DND-41 (cell line): ENCODE measurements around the gene BST1.

ENCODE experiments used
- ATAC-seq: fragments of 200-7000 bp; cut with Tn5 transposase; 3 replicates; pipeline ENCODE4 v1.9.1; 2021; ENCODE audit warnings: low read depth; ENCODE audit not compliant: insufficient read depth
- DNase-seq: peaks from one replicate; pipeline ENCODE4 v3.0.0-alpha.2; 2020
- H2AFZ ChIP-seq: 2 replicates; pipeline ENCODE4 v1.6.0; 2012; ENCODE audit warnings: low read depth, low read length
- H3K27ac ChIP-seq: 2 replicates; pipeline ENCODE4 v1.5.1; 2012; ENCODE audit warnings: low read length, inconsistent platforms
- H3K27me3 ChIP-seq: fragments of 200-600 bp; sonication (generic); 2 replicates; pipeline ENCODE4 v1.6.0; 2012; ENCODE audit warnings: low read length, mild to moderate bottlenecking, inconsistent platforms; ENCODE audit not compliant: insufficient read depth, poor library complexity
- H3K36me3 ChIP-seq: 2 replicates; pipeline ENCODE4 v1.5.1; 2012; ENCODE audit warnings: low read length, inconsistent platforms; ENCODE audit not compliant: insufficient read depth
- H3K4me1 ChIP-seq: 2 replicates; pipeline ENCODE4 v1.5.1; 2012; ENCODE audit warnings: mild to moderate bottlenecking, low read length; ENCODE audit not compliant: insufficient read depth
- H3K4me2 ChIP-seq: 2 replicates; pipeline ENCODE4 v1.6.0; 2012; ENCODE audit warnings: mild to moderate bottlenecking, moderate library complexity, low read length, inconsistent platforms; ENCODE audit not compliant: insufficient read depth
- H3K4me3 ChIP-seq, 2 experiments: fragments of 200-600 bp in 1 of 2; shearing (Covaris generic) in 1 of 2; 2 replicates each; pipeline ENCODE4 v1.5.1; 2012 to 2016; ENCODE audit warnings: inconsistent platforms in 2 of 2, low read length in 2 of 2, mild to moderate bottlenecking in 2 of 2, low read depth in 1 of 2, moderate library complexity in 1 of 2
- H3K79me2 ChIP-seq: 2 replicates; pipeline ENCODE4 v1.6.0; 2012; ENCODE audit warnings: low read length, inconsistent platforms; ENCODE audit not compliant: insufficient read depth
- H3K9ac ChIP-seq: 2 replicates; pipeline ENCODE4 v1.6.0; 2012; ENCODE audit warnings: low read depth, mild to moderate bottlenecking, inconsistent platforms, low read length, moderate library complexity
- H3K9me3 ChIP-seq: 2 replicates; pipeline ENCODE4 v1.5.1; 2012; ENCODE audit warnings: low read length, moderate library complexity, mild to moderate bottlenecking, inconsistent platforms; ENCODE audit not compliant: insufficient read depth, severe bottlenecking
- H4K20me1 ChIP-seq: 2 replicates; pipeline ENCODE4 v1.6.0; 2012; ENCODE audit warnings: low read length; ENCODE audit not compliant: insufficient read depth
- EZH2 ChIP-seq: IDR thresholded peaks from 3 replicates; pipeline ENCODE4 v1.6.1; 2012; ENCODE audit warnings: borderline replicate concordance, low read depth, mild to moderate bottlenecking, moderate library complexity, low read length, inconsistent platforms; ENCODE audit not compliant: severe bottlenecking
- TF ChIP-seq, protein P1 (sequence below): IDR thresholded peaks from 2 replicates; pipeline ENCODE4 v1.5.1; 2012; ENCODE audit warnings: borderline replicate concordance, low read length, moderate library complexity, mild to moderate bottlenecking; ENCODE audit not compliant: poor library complexity, severe bottlenecking; ENCODE audit errors: extremely low read depth

The BST1 gene

GRCh38 chr4:15776871-15777648 is 74.2 kb downstream of the BST1 start:
- no peaks in the 10 kb centered on the region for H3K9me3 ChIP-seq
- H3K27me3 ChIP-seq, result no peaks in the 10 kb centered on the region
- H3K79me2 ChIP-seq, result peaks cover 99% of the 10 kb centered on the region
- DNase-seq (peak; percentile 87), ATAC-seq (peak; percentile 61)
- H3K4me3 ChIP-seq, result peak overlapping the region; percentile 77 to 82; a peak in 3 of 4 replicates
- peaks cover 34% of the 10 kb centered on the region for H4K20me1 ChIP-seq
- peak overlapping the region; percentile 97 for H3K9ac ChIP-seq
- TF ChIP-seq EZH2, result no peak
- TF ChIP-seq, protein P1, sequence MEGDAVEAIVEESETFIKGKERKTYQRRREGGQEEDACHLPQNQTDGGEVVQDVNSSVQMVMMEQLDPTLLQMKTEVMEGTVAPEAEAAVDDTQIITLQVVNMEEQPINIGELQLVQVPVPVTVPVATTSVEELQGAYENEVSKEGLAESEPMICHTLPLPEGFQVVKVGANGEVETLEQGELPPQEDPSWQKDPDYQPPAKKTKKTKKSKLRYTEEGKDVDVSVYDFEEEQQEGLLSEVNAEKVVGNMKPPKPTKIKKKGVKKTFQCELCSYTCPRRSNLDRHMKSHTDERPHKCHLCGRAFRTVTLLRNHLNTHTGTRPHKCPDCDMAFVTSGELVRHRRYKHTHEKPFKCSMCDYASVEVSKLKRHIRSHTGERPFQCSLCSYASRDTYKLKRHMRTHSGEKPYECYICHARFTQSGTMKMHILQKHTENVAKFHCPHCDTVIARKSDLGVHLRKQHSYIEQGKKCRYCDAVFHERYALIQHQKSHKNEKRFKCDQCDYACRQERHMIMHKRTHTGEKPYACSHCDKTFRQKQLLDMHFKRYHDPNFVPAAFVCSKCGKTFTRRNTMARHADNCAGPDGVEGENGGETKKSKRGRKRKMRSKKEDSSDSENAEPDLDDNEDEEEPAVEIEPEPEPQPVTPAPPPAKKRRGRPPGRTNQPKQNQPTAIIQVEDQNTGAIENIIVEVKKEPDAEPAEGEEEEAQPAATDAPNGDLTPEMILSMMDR, result no peak
- H3K4me1 ChIP-seq, result peaks cover 75% of the 10 kb centered on the region
- peak overlapping the region; percentile 96 for H3K27ac ChIP-seq
- H3K4me2 ChIP-seq, result peak overlapping the region; percentile 60
- H2AFZ ChIP-seq, result no peak overlapping the region
- H3K36me3 ChIP-seq, result peaks cover 39% of the 10 kb centered on the region

GRCh38 chr4:15777697-15778288 is 74.9 kb downstream of the BST1 start:
- peak; percentile 89 for DNase-seq
- Histone ChIP-seq H3K27me3 (no peaks in the 10 kb centered on the region), H3K9me3 (no peaks in the 10 kb centered on the region), H3K79me2 (peaks cover 99% of the 10 kb centered on the region), H4K20me1 (peaks cover 41% of the 10 kb centered on the region), H3K9ac (peak overlapping the region; percentile 97), H3K4me1 (peaks cover 75% of the 10 kb centered on the region), H3K4me3 (peak overlapping the region; percentile 77 to 82; a peak in 3 of 4 replicates), H3K36me3 (peaks cover 46% of the 10 kb centered on the region), H2AFZ (no peak overlapping the region), H3K4me2 (peak overlapping the region; percentile 60), H3K27ac (peak overlapping the region; percentile 96)
- peak; percentile 69 for ATAC-seq
- TF ChIP-seq, protein P1, result peak; percentile 35
- TF ChIP-seq EZH2, result no peak

GRCh38 chr4:15778289-15779241 is 75.7 kb downstream of the BST1 start, which contains the start of gene CD38:
Gene CD38, plus strand, starts transcription at chr4:15778328. Its CDS starts 87 bp downstream, at chr4:15778415.
- H3K9ac ChIP-seq, result peak within 1 kb of the TSS; percentile 97
- TF ChIP-seq, protein P1, result peak; percentile 33
- TF ChIP-seq EZH2, result no peak
- peaks cover 75% of the 10 kb centered on the region for H3K4me1 ChIP-seq
- H3K36me3 ChIP-seq, result peaks cover 54% of the 10 kb centered on the region
- no peak within 1 kb of the TSS for H2AFZ ChIP-seq
- H3K4me3 ChIP-seq, result peak within 1 kb of the TSS; percentile 77 to 82
- peaks cover 99% of the 10 kb centered on the region for H3K79me2 ChIP-seq
- H3K27me3 ChIP-seq, result no peaks in the 10 kb centered on the region
- peaks cover 49% of the 10 kb centered on the region for H4K20me1 ChIP-seq
- H3K27ac ChIP-seq, result peak within 1 kb of the TSS; percentile 96
- ATAC-seq, result peak; percentile 23
- peak within 1 kb of the TSS; percentile 60 for H3K4me2 ChIP-seq
- peak; percentile 78 for DNase-seq
- H3K9me3 ChIP-seq, result no peaks in the 10 kb centered on the region
